K562 (cell line): ENCODE results near the gene ISY1. TPM values are rescaled to one million over a fixed set of nuclear protein-coding genes. Genes with fewer than 3 reads are reported as not detected.

Experiments
- ATAC-seq: fragments of 200-7000 bp; cut with Tn5 transposase; 3 replicates; pipeline ENCODE4 v1.9.1; 2020; ENCODE audit warnings: moderate library complexity
- BruUV-seq: library from RNA; stranded (reverse); fragments of 400-500 nt; replicated peaks from 2 replicates; lab custom pipeline; 2021; lab: Mats Ljungman, UMichigan
- CTCF ChIA-PET: fragments of 300-600 bp; formaldehyde crosslinking; extraction: SDS; loops from one replicate; lab custom pipeline; 2021; ENCODE audit warnings: low intra/inter-chr PET ratio; lab: Yijun Ruan, JAX
- POLR2A ChIA-PET: fragments of 300-600, 350-650 bp; sonication (Branson Sonifier 250); formaldehyde crosslinking; extraction: SDS; loops from one replicate; lab custom pipeline; 2021; ENCODE audit warnings: antibody characterized with exemption, inconsistent platforms; lab: Yijun Ruan, JAX
- DNase-seq, 4 experiments: peaks; one replicate each; pipeline versions ENCODE4 v3.0.0 to v3.0.0-alpha.2; 2011 to 2018; ENCODE audit warnings: low spot score in 3 of 4, mixed read lengths in 3 of 4; ENCODE audit errors: extremely low read depth in 1 of 4
- FAIRE-seq: peaks from 2 replicates; lab custom pipeline; 2011; peaks lifted over from hg19 to GRCh38; lab: Jason Lieb, UNC
- H2AFZ ChIP-seq: 2 replicates; pipeline ENCODE4 v1.6.0; 2011; ENCODE audit warnings: low read depth, low read length, control low read depth, inconsistent platforms
- H3K27ac ChIP-seq: fragments of 200-600 bp; 3 replicates; pipeline ENCODE4 v1.8.0; 2011; ENCODE audit warnings: low read depth, mild to moderate bottlenecking, control low read depth, inconsistent platforms, low read length, moderate library complexity, mixed read lengths; ENCODE audit errors: extremely low read depth
- H3K27me3 ChIP-seq, 2 experiments: fragments of 300-600 bp in 1 of 2; 2 replicates in 1 of 2; 3 replicates in 1 of 2; pipeline versions ENCODE4 v1.6.0 to v1.8.0; 2011; ENCODE audit warnings: inconsistent platforms in 2 of 2, low read length in 2 of 2, mild to moderate bottlenecking in 1 of 2, mixed read lengths in 1 of 2, moderate library complexity in 1 of 2; ENCODE audit not compliant: control insufficient read depth in 2 of 2, insufficient read depth in 2 of 2
- H3K36me3 ChIP-seq: fragments of 300-600 bp; 3 replicates; pipeline ENCODE4 v1.8.0; 2011; ENCODE audit warnings: mild to moderate bottlenecking, low read length, inconsistent platforms; ENCODE audit not compliant: control insufficient read depth, insufficient read depth
- H3K4me1 ChIP-seq, 2 experiments: fragments of 200-600 bp in 1 of 2; replicated peaks in 1 of 2; 2 replicates in 1 of 2; 3 replicates in 1 of 2; pipeline versions ENCODE4 v1.5.1 to v1.8.0; 2011; ENCODE audit warnings: inconsistent platforms in 2 of 2, low read length in 2 of 2, mild to moderate bottlenecking in 1 of 2, mixed read lengths in 1 of 2, moderate library complexity in 1 of 2; ENCODE audit not compliant: control insufficient read depth in 2 of 2, insufficient read depth in 2 of 2
- H3K4me2 ChIP-seq: 2 replicates; pipeline ENCODE4 v1.6.1; 2011; ENCODE audit warnings: low read length, control low read depth, inconsistent platforms, mixed read lengths; ENCODE audit not compliant: insufficient read depth
- H3K4me3 ChIP-seq: fragments of 200-600 bp; sonication (generic), shearing (Covaris generic); 2 replicates; pipeline ENCODE4 v1.5.1; 2016; ENCODE audit warnings: control low read depth, inconsistent platforms
- H3K79me2 ChIP-seq: fragments of 200-600 bp; 3 replicates; pipeline ENCODE4 v1.8.0; 2011; ENCODE audit warnings: low read length, inconsistent platforms; ENCODE audit not compliant: control insufficient read depth, insufficient read depth
- H3K9ac ChIP-seq, 2 experiments: 2 replicates each; pipeline versions ENCODE4 v1.6.0 to v1.6.1; 2011; ENCODE audit warnings: low read depth in 2 of 2, low read length in 2 of 2, control low read depth in 1 of 2, inconsistent platforms in 1 of 2, mild to moderate bottlenecking in 1 of 2, mixed read lengths in 1 of 2; ENCODE audit not compliant: insufficient read depth in 1 of 2
- H3K9me1 ChIP-seq: one replicate; pipeline ENCODE4 v1.6.0; 2011; ENCODE audit warnings: inconsistent platforms, mild to moderate bottlenecking, low read length, moderate library complexity; ENCODE audit not compliant: control insufficient read depth, insufficient read depth
- H3K9me3 ChIP-seq: replicated peaks from 2 replicates; pipeline ENCODE4 v1.5.1; 2011; ENCODE audit warnings: low read depth, low read length, inconsistent platforms; ENCODE audit not compliant: control insufficient read depth, insufficient read depth
- H4K20me1 ChIP-seq: replicated peaks from 2 replicates; pipeline ENCODE4 v1.6.1; 2011; ENCODE audit warnings: low read length, inconsistent platforms, mixed read lengths; ENCODE audit not compliant: control insufficient read depth, insufficient read depth
- EGR1 ChIP-seq: fragments of 450-650 bp; conservative IDR thresholded peaks from 2 replicates; pipeline ENCODE4 v1.6.1; 2017; ENCODE audit warnings: mild to moderate bottlenecking
- NFIC ChIP-seq: fragments of 450-650 bp; IDR thresholded peaks from 2 replicates; pipeline ENCODE4 v1.6.1; 2017; ENCODE audit warnings: mild to moderate bottlenecking, inconsistent platforms
- POLR2G ChIP-seq: fragments of 200-400 bp; formaldehyde crosslinking; IDR thresholded peaks from 2 replicates; pipeline ENCODE4 v1.6.1; 2017; ENCODE audit warnings: low read depth, mild to moderate bottlenecking, antibody characterized with exemption, low read length, moderate library complexity
- ZBTB9 ChIP-seq: fragments of 450-650 bp; formaldehyde crosslinking; IDR thresholded peaks from 2 replicates; pipeline ENCODE4 v1.4.0; 2020; ENCODE audit warnings: mild to moderate bottlenecking, moderate library complexity
- WGBS: fragments of 100-300 bp; shearing (Covaris generic); methylation state at CpG from one replicate; pipeline ENCODE4 v1.1.6; 2016; ENCODE audit warnings: low coverage, mixed read lengths; ENCODE audit not compliant: insufficient coverage; ENCODE audit errors: missing lambda C conversion rate; 5-methylcytosine and 5-hydroxymethylcytosine counted together
- in situ Hi-C: fragments of 300-500 bp; cut with MboI; formaldehyde crosslinking; loops from 4 replicates; pipeline ENCODE4 v1.15.0; 2018; ENCODE audit warnings: inconsistent platforms, mixed read lengths
- intact Hi-C: fragments of 100-400 bp; cut with micrococcal nuclease; formaldehyde crosslinking; loops from 2 replicates; pipeline ENCODE4 v1.14.2; 2022
- polyA plus RNA-seq, 8 experiments: library from polyadenylated mRNA; depleted of rRNA in 4 of 8; stranded (reverse) in 5 of 8; unstranded in 3 of 8; fragments of >200 nt; fragmentation: Nextera tagmentation in 2 of 8; fragmentation: Illumina TruSeq in 1 of 8; extraction: Ambion mirVana in 2 of 8; extraction: Trizol in 1 of 8; gene quantifications; 2 replicates each; pipeline versions ENCODE4 v1.2.1 to v1.2.3, GENCODE V29; 2011 to 2014; ENCODE audit warnings: inconsistent platforms in 1 of 8, missing spikeins in 1 of 8
- total RNA-seq, 7 experiments: library from RNA; depleted of rRNA in 6 of 7; stranded (reverse); fragments of >200 nt in 6 of 7; fragmentation: Illumina TruSeq in 2 of 7; extraction: Trizol in 2 of 7; gene quantifications; 2 replicates each; pipeline versions ENCODE4 v1.2.1 to v1.2.3, GENCODE V29; 2011 to 2021; ENCODE audit warnings: low replicate concordance in 1 of 7

ISY1 gene
- total and polyA plus RNA-seq, 9 of the 15 experiments (the other 6 are each of a cell fraction or from before 2014, with no cell fraction given): 23.5 to 50.0 (median 32.9) TPM

GRCh38 chr3:129085165-129085715 is 75.6 kb downstream of the ISY1 start:
- Histone ChIP-seq H3K9me1 (no peaks in the 10 kb centered on the region), H3K9ac (peak overlapping the region in 1 of 2 experiments; percentile 35; a peak in 1 of 4 replicates), H2AFZ (no peak overlapping the region), H3K27me3 (no peaks in the 10 kb centered on the region), H3K4me3 (no peak overlapping the region), H3K79me2 (no peaks in the 10 kb centered on the region), H3K4me2 (no peak overlapping the region), H4K20me1 (no peaks in the 10 kb centered on the region), H3K9me3 (no peaks in the 10 kb centered on the region), H3K4me1 (peaks cover 6 to 10% of the 10 kb centered on the region in 2 experiments; a peak in 4 of 5 replicates), H3K27ac (no peak overlapping the region), H3K36me3 (no peaks in the 10 kb centered on the region)
- TF ChIP-seq EGR1 (no peak), NFIC (no peak), ZBTB9 (CRISPR knock-in tag) (no peak), POLR2G (peak; percentile 37; the same call in 1 of the 2 replicates)
- CTCF ChIA-PET: no interaction called here
- POLR2A ChIA-PET: interaction anchor here (0.6 to 1.2 kb wide), 2 partner anchors 17 to 22 kb away, joined by 3 to 4 read pairs; no protein-coding TSS in a partner anchor
- BruUV-seq: no TSS peak
- intact Hi-C loops (loop anchor here (10.0 kb wide), 1 partner anchor 60 kb away; no protein-coding TSS in a partner anchor), in situ Hi-C loops (loop anchor here (10.0 kb wide), 1 partner anchor 110 kb away; no protein-coding TSS in a partner anchor)
- WGBS: 73% methylated on average over 5 of the region's 12 CpGs
- DNase-seq (no peak), FAIRE-seq (no peak), ATAC-seq (no peak)
